DOHH2 (cell line): ENCODE data around the gene TGFBR2.

Experiments
- CTCF ChIP-seq: fragments of 200-600 bp; sonication (generic); IDR thresholded peaks from one replicate; pipeline ENCODE4 v1.5.1; 2014; ENCODE audit warnings: antibody characterized with exemption, mild to moderate bottlenecking, low read depth, low read length; ENCODE audit not compliant: poor library complexity, severe bottlenecking
- EZH2phosphoT487 ChIP-seq: fragments of 200-600 bp; sonication (generic); IDR thresholded peaks from 2 replicates; pipeline ENCODE4 v1.6.1; 2017; ENCODE audit warnings: borderline replicate concordance, mild to moderate bottlenecking, antibody characterized with exemption, low read length, moderate library complexity, mixed read lengths

- TF ChIP-seq CTCF = peak; percentile 76
- TF ChIP-seq EZH2phosphoT487 = no peak
Measured at GRCh38 chr3:30693470-30694120, 87.2 kb downstream of the TGFBR2 start.
